Astrocyte (in vitro differentiated cells and primary cell): ENCODE measurements around the gene PML. TPM values are rescaled to one million over a fixed set of nuclear protein-coding genes. Genes with fewer than 3 reads are reported as not detected.

Experiments
- DNase-seq: peaks from one replicate; pipeline ENCODE4 v3.0.0-alpha.2; 2010; ENCODE audit warnings: low read depth
- FAIRE-seq: peaks from 2 replicates; lab custom pipeline; 2011; peaks lifted over from hg19 to GRCh38; lab: Jason Lieb, UNC
- H2AFZ ChIP-seq: 2 replicates; pipeline ENCODE4 v1.6.0; 2012; ENCODE audit warnings: low read depth, low read length, inconsistent platforms
- H3K27ac ChIP-seq: 2 replicates; pipeline ENCODE4 v1.5.1; 2011; ENCODE audit warnings: low read depth, low read length, inconsistent platforms
- H3K27me3 ChIP-seq: 2 replicates; pipeline ENCODE4 v1.6.0; 2011; ENCODE audit warnings: low read length, inconsistent platforms; ENCODE audit not compliant: insufficient read depth
- H3K36me3 ChIP-seq: 2 replicates; pipeline ENCODE4 v1.5.1; 2011; ENCODE audit warnings: low read length, inconsistent platforms; ENCODE audit not compliant: insufficient read depth
- H3K4me1 ChIP-seq: 2 replicates; pipeline ENCODE4 v1.5.1; 2011; ENCODE audit warnings: low read length, inconsistent platforms; ENCODE audit not compliant: insufficient read depth
- H3K4me2 ChIP-seq: 2 replicates; pipeline ENCODE4 v1.6.0; 2012; ENCODE audit warnings: low read length, inconsistent platforms
- H3K4me3 ChIP-seq: 2 replicates; pipeline ENCODE4 v1.5.1; 2011; ENCODE audit warnings: low read depth, mild to moderate bottlenecking, low read length, inconsistent platforms; ENCODE audit not compliant: insufficient read depth
- H3K79me2 ChIP-seq: 2 replicates; pipeline ENCODE4 v1.6.0; 2012; ENCODE audit warnings: mild to moderate bottlenecking, low read length, inconsistent platforms; ENCODE audit not compliant: insufficient read depth
- H3K9ac ChIP-seq: 2 replicates; pipeline ENCODE4 v1.6.0; 2012; ENCODE audit warnings: mild to moderate bottlenecking, low read length, inconsistent platforms
- H3K9me3 ChIP-seq: 2 replicates; pipeline ENCODE4 v1.5.1; 2012; ENCODE audit warnings: low read depth, mild to moderate bottlenecking, low read length, inconsistent platforms; ENCODE audit not compliant: insufficient read depth
- H4K20me1 ChIP-seq: 2 replicates; pipeline ENCODE4 v1.6.0; 2012; ENCODE audit warnings: low read length, inconsistent platforms; ENCODE audit not compliant: insufficient read depth
- H3K27ac Mint-ChIP-seq: one replicate; pipeline ENCODE4 v1.8.0; 2021; ENCODE audit warnings: mild to moderate bottlenecking, mixed read lengths; ENCODE audit not compliant: unreplicated experiment
- H3K27me3 Mint-ChIP-seq: one replicate; pipeline ENCODE4 v1.8.0; 2021; ENCODE audit warnings: low read depth, mixed read lengths; ENCODE audit not compliant: unreplicated experiment
- H3K36me3 Mint-ChIP-seq: one replicate; pipeline ENCODE4 v1.8.0; 2021; ENCODE audit warnings: low read depth, mixed read lengths; ENCODE audit not compliant: unreplicated experiment
- H3K4me1 Mint-ChIP-seq: one replicate; pipeline ENCODE4 v1.8.0; 2021; ENCODE audit warnings: low read depth, mixed read lengths; ENCODE audit not compliant: unreplicated experiment
- H3K4me3 Mint-ChIP-seq: one replicate; pipeline ENCODE4 v1.8.0; 2021; ENCODE audit warnings: mild to moderate bottlenecking, moderate library complexity, mixed read lengths; ENCODE audit not compliant: unreplicated experiment
- H3K9me3 Mint-ChIP-seq: one replicate; pipeline ENCODE4 v1.8.0; 2021; ENCODE audit warnings: mild to moderate bottlenecking, mixed read lengths; ENCODE audit not compliant: unreplicated experiment
- EZH2 ChIP-seq: IDR thresholded peaks from 2 replicates; pipeline ENCODE4 v1.6.1; 2012; ENCODE audit warnings: mild to moderate bottlenecking, low read length, inconsistent platforms; ENCODE audit not compliant: insufficient read depth
- total RNA-seq: library from RNA; stranded (reverse); gene quantifications from 2 replicates; pipeline ENCODE4 v1.2.1, GENCODE V29; 2021
- TF ChIP-seq, protein P1 (sequence below): IDR thresholded peaks from 2 replicates; pipeline ENCODE4 v1.5.1; 2011; ENCODE audit warnings: low read depth, mild to moderate bottlenecking, inconsistent platforms, low read length, moderate library complexity; ENCODE audit not compliant: insufficient read depth

The PML gene
- total RNA-seq, 1 donor from 2014 or later = 116 TPM

DNA sequence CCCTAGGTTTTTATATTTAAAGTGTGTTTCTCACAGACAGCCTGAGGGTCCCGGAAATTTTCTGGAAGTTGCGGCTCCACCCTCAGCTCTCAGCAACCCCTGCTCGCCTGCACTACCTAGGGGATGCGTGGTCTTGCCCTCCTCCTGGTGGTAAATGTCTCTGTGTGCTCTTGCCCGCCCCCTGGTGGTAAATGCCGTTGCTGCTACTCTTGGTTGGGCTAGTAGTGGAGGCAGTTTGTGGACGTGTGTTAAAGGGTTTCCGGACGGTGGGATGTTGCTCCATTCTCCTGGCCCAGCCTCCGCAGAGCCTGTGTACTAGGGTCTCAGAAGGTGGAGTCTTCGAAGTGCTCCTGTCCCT is 29.8 kb upstream of the PML start:
- FAIRE-seq (no peak), DNase-seq (no peak)
- peaks cover 2% of the 10 kb centered on the region for H3K27me3 Mint-ChIP-seq
- Histone ChIP-seq H3K4me3 (no peak overlapping the region), H3K9me3 (no peaks in the 10 kb centered on the region), H2AFZ (peak overlapping the region; percentile 86), H4K20me1 (no peaks in the 10 kb centered on the region), H3K9ac (no peak overlapping the region), H3K4me1 (peaks cover 13% of the 10 kb centered on the region), H3K27me3 (no peaks in the 10 kb centered on the region), H3K4me2 (peak overlapping the region; percentile 75), H3K79me2 (no peaks in the 10 kb centered on the region), H3K27ac (no peak overlapping the region), H3K36me3 (no peaks in the 10 kb centered on the region)
- H3K36me3 Mint-ChIP-seq = no peaks in the 10 kb centered on the region
- no peaks in the 10 kb centered on the region for H3K9me3 Mint-ChIP-seq
- peak overlapping the region; percentile 80 for H3K27ac Mint-ChIP-seq
- H3K4me1 Mint-ChIP-seq = peaks cover 23% of the 10 kb centered on the region
- no peak overlapping the region for H3K4me3 Mint-ChIP-seq
- TF ChIP-seq EZH2 = no peak
- TF ChIP-seq, protein P1, sequence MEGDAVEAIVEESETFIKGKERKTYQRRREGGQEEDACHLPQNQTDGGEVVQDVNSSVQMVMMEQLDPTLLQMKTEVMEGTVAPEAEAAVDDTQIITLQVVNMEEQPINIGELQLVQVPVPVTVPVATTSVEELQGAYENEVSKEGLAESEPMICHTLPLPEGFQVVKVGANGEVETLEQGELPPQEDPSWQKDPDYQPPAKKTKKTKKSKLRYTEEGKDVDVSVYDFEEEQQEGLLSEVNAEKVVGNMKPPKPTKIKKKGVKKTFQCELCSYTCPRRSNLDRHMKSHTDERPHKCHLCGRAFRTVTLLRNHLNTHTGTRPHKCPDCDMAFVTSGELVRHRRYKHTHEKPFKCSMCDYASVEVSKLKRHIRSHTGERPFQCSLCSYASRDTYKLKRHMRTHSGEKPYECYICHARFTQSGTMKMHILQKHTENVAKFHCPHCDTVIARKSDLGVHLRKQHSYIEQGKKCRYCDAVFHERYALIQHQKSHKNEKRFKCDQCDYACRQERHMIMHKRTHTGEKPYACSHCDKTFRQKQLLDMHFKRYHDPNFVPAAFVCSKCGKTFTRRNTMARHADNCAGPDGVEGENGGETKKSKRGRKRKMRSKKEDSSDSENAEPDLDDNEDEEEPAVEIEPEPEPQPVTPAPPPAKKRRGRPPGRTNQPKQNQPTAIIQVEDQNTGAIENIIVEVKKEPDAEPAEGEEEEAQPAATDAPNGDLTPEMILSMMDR = peak; percentile 91

- Mint-ChIP-seq H3K27ac (peak overlapping the region; percentile 91), H3K9me3 (no peaks in the 10 kb centered on the region), H3K4me1 (peaks cover 23% of the 10 kb centered on the region), H3K36me3 (no peaks in the 10 kb centered on the region), H3K4me3 (no peak overlapping the region), H3K27me3 (peaks cover 2% of the 10 kb centered on the region)
- FAIRE-seq (no peak), DNase-seq (no peak)
- no peak overlapping the region for H3K4me3 ChIP-seq
- no peak overlapping the region for H3K9ac ChIP-seq
- H3K36me3 ChIP-seq = no peaks in the 10 kb centered on the region
- H3K4me1 ChIP-seq = peaks cover 13% of the 10 kb centered on the region
- no peaks in the 10 kb centered on the region for H4K20me1 ChIP-seq
- peak overlapping the region; percentile 86 for H2AFZ ChIP-seq
- H3K27ac ChIP-seq = no peak overlapping the region
- H3K27me3 ChIP-seq = no peaks in the 10 kb centered on the region
- TF ChIP-seq EZH2 = no peak
- TF ChIP-seq, protein P1 = no peak
- peak overlapping the region; percentile 75 for H3K4me2 ChIP-seq
- H3K9me3 ChIP-seq = no peaks in the 10 kb centered on the region
- no peaks in the 10 kb centered on the region for H3K79me2 ChIP-seq
These were observed 29.3 kb upstream of the PML start for GRCh38 chr15:73965094-73965757.

DNA sequence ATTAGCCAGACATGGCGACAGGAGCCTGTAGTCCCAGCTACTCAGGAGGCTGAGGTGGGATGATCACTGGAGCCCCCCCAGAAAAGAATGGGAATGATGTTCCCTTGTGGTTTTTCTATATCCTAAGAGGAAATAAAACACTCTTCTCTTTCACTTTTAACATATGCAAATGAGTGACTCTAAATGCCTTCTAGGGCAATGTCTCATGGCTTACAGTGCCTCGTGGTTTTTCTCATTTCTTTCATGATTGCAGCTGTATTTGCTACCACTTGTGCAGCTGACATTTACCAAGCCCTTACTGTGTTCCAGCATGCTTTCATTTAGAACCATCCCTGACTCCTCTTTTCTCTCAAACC is 28.8 kb upstream of the PML start:
- FAIRE-seq (no peak), DNase-seq (peak; percentile 61)
- Histone ChIP-seq H3K79me2 (no peaks in the 10 kb centered on the region), H3K4me3 (no peak overlapping the region), H3K27me3 (no peaks in the 10 kb centered on the region), H3K4me1 (peaks cover 13% of the 10 kb centered on the region), H3K9ac (no peak overlapping the region), H3K36me3 (no peaks in the 10 kb centered on the region), H3K27ac (no peak overlapping the region), H3K4me2 (peak overlapping the region; percentile 75), H2AFZ (no peak overlapping the region), H4K20me1 (no peaks in the 10 kb centered on the region), H3K9me3 (no peaks in the 10 kb centered on the region)
- no peak overlapping the region for H3K4me3 Mint-ChIP-seq
- no peaks in the 10 kb centered on the region for H3K9me3 Mint-ChIP-seq
- no peak for TF ChIP-seq EZH2
- TF ChIP-seq, protein P1 = no peak
- H3K27ac Mint-ChIP-seq = peak overlapping the region; percentile 28
- no peaks in the 10 kb centered on the region for H3K36me3 Mint-ChIP-seq
- peaks cover 21% of the 10 kb centered on the region for H3K4me1 Mint-ChIP-seq
- H3K27me3 Mint-ChIP-seq = no peaks in the 10 kb centered on the region
